Stimulated activated naive CD8-positive, alpha-beta T cell treated with anti-CD3 and anti-CD28 coated beads, Interleukin-15, Interleukin-2, amounts not matched to agents 100 U/mL and 50 U/mL, for 24 hours (primary cell): Measurements from ENCODE around the gene STRN3.
"Not testable (repeated sequence)": the region's sequence is repeated elsewhere in the genome, so short reads cannot be mapped to it uniquely, and the experiment has no call there.

Experiments
- ATAC-seq: fragments of 150-1000 bp; cut with Tn5 transposase; one replicate; pipeline ENCODE4 v1.10.0; 2021
- DNase-seq: peaks from one replicate; pipeline ENCODE4 v3.0.0; 2021

STRN3 gene

DNA sequence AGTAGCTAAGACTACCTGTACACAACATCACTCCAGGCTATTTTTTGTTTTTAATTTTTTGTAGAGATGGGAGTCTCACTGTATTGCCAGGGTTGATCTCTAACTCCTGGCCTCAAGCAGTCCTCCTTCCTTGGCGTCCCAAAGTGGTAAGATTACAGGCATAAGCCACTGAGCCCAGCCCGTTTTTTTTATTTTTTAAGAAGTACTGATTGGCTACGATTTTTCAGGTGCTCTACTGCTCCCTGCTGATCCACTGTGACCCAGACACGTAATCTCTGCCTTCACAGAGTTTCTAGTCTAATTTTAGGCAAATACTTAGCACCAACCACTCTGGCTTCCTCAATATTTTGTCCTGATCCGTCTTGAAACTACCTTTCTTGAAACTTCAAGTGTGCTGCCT lies 4.3 kb upstream of the STRN3 start:
- DNase-seq (no peak), ATAC-seq (no peak)

DNA sequence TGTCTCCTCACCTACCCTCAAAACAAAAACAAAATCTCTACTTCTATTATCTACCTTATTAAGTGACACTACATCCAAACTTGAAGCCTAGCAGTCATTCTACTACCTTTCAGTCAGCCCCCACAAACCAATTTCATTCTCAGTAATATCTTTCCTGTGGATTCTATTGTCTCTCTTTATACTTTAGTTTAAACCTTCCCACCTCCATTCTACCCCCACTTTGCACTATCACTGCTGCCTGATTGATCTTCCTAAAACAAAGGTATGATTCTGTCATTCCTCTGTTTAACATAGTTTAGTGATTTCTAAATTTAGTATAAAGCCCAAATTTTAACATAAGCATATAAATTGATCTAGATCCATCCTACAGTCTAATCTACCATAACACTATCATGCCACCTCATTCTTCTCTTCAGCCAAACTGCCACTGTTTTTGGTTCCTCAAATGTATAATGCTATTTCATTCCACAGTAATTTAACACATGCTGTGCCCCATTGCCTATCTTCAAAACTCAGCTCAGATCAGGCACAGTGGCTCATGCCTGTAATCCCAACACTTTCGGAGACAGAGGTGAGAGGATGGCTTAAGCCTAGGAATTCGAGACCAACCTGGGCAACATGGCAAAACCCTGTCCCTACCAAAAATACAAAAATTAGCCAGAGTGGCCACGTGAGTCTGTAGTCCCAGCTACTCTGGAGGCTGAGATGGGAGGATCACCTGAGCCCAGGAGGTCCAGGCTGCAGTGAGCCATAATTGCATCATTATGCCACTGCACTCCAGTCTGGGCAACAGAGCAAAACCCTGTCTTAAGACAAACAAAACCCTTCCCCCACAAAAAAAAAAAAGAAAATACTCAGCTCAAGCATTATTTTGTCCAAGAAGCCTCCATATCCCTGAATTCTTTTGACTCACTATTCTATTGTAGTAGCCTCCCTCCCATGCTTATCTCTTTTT lies 3.1 kb upstream of the STRN3 start:
- DNase-seq (no peak), ATAC-seq (no peak)

DNA sequence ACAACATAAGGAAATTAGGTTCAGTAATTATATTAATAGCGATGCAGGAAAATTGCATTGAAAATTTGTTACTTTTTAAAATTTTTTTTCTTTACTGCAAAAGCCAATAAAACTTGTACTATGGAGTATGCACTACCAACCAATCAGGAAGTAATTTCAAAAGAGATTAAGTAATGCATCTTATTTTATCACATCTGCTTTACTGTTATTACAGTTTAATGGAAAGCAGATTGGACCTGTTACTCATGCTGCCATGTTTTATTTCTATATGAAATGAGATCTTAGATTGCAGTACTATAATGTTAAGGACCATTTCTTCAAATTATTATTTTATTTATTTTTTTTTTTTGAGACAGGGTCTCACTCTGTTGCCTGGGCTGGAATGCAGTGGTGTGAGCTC lies 1.7 kb upstream of the STRN3 start:
- DNase-seq, result no peak

DNA sequence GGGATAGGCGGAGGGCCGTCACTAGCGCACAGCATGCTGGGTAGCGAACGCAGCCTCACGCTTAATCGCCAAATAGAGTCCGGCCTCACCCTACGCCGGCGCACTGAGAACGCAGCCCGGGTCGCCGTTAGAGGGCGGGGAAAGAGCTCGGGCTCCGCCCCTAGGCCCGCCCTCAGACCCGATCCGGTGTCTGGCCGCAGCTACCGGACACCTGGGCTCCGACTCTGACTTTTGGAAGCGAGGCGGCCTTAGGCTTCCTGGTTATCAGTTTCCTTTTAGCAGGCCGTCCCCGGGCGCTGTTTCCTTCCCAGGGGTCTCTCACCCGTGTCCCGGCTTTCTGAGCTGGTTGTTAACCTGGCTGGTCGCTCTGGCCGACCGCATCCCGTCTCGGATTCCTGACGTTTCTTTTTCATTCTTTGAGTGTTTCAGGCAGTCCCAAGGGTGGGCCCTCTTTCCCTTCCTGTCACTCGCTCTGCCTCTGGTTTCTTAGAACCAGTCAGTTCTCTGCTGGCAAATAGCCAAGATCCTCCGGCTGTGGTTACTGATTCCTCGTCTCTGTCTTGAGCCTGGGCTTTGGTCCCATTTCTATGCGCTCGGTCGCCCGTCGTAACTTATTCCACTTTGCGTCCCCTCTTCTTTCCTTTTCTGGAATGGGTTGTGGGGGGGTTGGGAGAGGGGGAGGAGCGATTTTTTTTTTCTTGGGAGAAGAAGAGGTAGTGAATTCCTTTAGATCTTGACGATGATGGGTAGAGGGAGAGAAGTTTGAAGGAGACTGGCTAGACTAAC lies 464 bp upstream of the STRN3 start:
- peak; percentile 98 for ATAC-seq

More for the DNA sequence above, 1.7 kb upstream of the STRN3 start:
- no peak for ATAC-seq

DNA sequence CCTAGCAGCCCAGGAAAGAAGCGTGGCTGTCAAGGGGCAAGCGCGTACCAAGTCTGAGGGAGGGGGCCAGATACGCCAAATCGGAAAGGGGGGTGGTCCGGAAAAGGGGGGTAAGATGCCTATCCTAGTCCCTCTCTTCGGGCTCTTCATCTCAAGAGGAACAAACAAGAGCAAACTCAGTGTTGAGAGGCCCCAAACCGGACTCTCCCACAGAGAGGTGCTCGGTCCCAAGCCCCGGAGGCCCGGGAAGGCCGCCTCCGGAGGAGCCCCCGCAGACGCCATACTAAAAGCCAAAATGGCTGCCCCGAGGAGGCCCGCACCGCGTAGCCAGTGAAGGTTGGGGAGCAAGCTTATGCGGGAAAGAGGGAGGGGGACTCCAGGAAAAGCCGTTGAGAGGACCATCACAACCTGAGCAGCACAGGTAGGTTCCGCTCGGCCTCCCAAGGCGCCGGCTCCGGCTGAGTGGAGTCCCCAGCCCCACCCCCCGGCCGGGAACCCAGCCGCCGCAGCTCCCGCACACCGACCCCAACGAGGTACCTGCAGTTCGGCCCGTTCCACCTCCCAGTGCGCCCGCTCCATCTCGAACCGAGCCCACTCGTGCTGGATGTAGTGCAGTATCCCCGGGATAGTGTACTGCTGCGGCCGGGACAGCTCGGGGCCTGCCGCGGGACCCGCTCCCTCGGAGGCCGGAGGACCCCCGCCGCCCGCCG lies 657 bp downstream of the STRN3 start, which contains the start of gene AP4S1:
Gene AP4S1, plus strand, starts transcription at position 283 of the 710 bp plus-strand sequence. CDS start 40,548 bp downstream, outside the sequence.
- ATAC-seq (peak; percentile 39), DNase-seq (peak; percentile 62)

More for the DNA sequence above, 464 bp upstream of the STRN3 start:
- DNase-seq, result peak; percentile 92

DNA sequence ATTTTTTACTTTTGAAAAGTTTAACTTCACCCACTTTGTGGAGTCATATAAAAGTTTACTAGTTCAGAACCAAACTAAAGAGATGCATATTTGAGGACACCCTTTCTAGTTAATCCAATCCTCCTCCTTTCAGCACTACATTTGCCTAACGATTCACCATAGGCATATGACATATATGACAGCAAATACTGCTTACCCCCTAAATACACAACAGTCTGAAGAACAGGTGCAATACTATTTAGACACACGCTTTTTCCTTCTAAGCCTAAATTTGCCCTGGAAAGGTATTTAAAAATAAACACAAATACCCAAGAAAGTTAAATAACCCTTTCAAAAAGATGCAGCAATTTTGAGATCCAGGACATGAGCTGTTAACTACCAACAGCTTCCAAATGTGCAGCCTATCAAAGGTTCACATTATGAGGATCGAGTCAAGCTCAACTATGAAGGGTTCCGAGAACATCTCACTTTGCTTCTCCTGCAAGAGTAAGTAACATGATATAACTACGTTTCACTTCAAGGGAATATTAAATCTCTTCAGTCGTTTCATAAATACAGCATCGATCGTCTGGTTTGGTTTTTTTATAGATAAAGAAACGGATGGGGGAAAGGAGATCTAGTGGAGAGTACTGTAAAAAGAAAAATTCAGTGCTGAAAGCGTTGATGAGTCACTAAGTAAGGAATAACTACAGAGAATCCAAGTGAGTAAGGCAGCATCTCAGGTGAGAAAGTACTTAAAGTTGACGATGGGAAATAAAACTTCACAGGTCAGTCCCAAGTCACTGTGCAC lies 1.4 kb downstream of the STRN3 start:
- ATAC-seq (no peak), DNase-seq (no peak)

DNA sequence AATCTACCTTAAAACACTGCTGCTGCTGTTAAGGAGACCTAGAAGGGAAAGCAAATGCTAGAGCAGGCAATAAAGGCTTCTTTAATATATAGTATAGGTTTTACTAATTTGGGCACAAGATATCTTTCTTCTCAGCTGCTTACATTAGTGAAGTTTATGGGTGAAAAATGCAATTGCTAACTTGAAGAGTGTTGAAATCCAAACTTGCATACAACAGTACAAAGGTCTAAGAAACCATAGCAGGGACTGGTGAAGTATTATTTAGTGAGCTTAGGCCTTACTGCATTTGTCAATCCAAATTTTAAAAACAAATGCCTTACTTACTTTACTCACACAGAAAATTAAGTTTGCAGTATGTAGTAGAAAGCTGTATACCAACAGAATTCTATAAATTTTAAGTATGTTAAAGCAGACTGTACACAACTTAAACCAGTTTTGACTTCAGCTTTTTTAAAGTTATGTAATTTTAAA lies 2.1 kb downstream of the STRN3 start:
- ATAC-seq (no peak), DNase-seq (no peak)

DNA sequence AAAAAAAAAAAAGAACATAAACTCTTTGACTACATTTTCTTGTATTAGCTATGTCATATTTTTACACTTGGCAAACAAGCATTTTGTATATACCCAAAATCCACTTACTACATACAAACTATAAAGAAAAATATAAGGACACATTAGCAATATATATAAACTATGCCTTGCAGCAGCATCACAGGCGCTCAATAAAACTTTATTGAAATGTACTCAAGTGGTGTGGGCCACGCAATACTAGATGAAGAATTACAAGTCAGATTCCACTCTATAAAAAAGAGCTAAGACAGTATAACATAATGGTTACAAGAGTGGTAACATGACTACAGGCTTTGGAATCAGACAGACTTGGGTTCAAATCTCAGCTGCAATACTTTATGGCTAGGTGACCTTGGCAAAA lies 3.8 kb downstream of the STRN3 start:
- ATAC-seq (no peak), DNase-seq (no peak)

DNA sequence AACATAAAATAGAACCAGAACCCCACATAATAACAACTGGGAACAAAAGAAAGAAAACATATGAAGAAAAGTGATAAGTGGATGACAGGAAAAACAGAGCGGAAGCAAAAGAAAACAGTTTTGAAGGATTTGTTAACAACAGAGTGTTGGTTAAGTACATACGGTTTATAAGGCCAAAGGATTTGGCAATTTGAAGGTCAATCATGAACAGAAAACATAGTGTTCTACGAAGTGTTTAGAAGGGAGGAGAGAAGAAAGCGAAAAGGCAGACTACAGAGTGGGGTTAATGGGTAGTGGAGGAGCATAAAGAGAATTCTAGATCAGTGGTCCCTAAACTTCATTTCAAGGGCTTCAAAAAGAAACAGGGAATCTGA lies 4.6 kb downstream of the STRN3 start:
- ATAC-seq (no peak), DNase-seq (no peak)

DNA sequence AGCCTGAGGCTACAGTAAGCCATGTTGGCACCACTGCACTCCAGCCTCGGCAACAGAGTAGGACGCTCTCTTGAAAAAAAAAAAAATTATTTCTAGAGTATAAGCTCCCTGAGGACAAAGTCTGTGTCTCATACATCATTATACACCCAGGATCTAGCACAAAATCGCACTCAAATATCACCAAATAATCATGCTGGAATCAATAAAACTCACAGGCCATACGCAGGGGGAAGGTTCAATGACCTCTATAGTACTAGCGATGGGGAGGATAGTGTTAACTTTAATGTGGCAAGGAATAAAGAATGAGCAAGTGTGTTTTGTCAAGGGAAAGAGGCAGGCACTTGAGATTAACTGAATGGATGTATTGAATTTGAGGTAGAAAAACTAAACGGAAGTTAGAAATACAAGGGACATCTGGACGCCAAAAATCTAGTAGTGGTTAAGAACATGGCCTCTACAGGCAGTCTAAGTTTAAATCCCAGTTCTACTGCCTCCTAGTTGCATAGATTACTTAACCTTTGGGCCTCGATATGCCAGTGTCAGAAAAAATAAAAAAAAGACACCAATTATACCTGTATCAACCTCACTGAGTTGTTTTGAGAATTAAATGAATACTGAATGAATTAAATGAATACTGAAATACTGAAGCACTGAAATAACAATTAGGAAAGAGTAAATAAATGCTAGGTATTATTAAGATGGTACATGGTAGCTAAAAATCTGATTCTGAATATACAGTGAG lies 5.2 kb downstream of the STRN3 start:
- no peak for DNase-seq

DNA sequence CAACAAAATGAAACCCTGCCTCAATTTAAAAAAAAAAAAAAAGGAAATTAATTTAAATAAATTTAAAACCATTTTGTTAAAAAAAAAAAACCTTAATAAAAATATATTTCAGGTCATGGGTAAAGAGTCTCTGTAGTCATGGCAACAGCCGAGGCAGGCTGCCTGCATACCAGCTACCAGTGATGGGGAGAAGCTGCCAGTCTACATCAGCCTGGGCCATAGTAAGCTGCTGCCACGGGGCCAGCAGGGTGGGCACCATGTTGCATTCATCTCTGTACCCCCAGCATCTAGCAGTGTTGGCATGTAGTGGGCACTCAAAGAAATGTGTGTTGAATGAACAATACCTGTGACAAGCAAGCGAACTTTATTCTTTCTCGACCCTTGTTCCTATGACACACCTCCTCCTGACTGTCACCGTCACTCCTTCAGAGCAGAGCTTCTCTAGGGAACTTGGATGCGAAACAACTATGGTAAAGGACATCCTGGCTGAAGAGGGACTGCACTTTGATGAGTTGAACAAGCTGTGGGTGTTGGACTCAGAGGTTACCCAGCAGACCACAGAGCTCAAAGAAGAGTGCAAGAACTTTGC lies 8.0 kb downstream of the STRN3 start:
- ATAC-seq (no peak), DNase-seq (no peak)

More for the DNA sequence above, 5.2 kb downstream of the STRN3 start:
- ATAC-seq, result no peak

DNA sequence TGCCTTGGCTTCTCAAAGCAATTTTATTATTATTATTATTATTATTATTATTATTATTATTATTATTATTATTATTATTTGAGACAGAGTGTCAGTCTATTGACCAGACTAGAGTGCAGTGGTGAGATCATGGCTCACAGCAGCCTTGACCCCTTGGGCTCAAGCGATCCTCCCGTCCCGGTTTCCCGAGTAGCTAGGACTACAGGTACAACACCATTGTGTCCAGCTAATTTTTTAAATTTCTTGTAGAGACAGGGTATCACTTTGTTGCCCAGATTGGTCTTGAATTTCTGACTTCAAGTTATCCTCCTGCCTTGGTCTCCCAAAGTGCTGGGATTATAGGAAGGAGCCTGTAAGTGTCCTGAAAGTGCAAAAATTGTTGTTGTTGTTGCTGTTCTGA lies 12.3 kb downstream of the STRN3 start:
- DNase-seq, result no peak
- ATAC-seq, result no peak

DNA sequence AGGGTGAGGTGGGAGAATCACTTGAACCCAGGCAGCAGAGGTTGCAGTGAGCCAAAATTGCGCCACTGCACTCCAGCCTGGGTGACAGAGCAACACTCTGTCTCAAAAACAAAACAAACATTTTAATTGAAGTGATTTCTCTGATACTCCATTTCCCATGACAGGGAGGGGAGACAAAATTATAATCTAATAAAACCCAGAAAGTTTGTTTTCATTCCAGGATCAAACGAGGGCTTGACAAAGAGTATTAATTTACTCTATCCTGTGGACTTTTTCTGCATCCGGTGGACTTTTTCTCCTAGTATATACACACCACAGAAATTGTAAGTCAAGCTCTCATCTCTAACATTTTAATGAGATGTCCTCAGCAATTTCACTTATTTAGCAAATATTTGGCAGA lies 15.2 kb downstream of the STRN3 start:
- no peak for DNase-seq
- ATAC-seq, result no peak

DNA sequence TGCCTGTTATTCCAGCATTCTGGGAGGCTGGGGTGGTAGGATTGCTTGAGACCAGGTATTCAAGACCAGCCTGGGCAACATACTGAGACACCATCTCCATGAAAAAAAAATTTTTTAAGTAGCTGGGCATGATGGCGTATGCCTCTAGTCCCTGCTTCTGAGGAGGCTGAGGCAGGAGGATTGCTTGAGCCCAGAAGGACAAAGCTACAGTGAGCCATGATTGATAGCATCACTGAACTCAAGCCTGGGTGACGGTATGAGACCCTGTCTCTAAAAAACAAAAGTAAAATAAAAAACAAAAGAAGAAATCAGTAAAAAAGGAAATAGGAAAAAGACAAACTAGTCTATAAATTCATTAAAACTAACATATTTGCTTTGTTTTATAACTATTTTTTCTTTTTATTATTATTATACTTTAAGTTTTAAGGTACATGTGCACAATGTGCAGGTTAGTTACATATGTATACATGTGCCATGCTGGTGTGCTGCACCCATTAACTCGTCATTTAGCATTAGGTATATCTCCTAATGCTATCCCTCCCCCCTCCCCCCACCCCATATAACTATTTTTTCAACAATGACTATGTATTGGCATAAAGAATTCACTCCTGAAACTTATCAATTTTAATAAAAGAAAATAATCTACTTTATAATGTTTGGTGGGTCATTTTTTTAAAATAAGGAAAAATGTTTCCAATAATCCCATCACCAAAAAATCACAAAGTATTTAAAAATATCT lies 16.2 kb downstream of the STRN3 start:
- no peak for DNase-seq
- no peak for ATAC-seq

DNA sequence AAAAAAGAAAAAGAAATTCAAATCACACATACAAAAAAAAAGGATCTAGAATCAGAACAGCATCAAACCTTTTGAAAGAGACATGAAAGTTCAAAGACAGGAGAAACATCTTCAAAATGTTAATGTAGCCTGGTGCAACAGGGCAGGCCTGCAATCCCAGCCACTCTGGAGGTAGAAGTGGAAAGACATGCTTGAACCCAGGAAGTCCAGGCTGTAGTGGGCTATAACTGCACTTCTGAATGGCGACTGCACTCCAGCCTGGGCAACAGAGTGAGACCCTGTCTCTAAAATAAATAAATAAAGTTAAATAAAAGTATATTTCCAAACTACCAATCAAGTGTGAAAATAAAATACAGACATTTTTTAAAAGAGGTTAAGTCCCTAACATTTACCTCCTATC lies 19.5 kb downstream of the STRN3 start:
- ATAC-seq, result no peak

DNA sequence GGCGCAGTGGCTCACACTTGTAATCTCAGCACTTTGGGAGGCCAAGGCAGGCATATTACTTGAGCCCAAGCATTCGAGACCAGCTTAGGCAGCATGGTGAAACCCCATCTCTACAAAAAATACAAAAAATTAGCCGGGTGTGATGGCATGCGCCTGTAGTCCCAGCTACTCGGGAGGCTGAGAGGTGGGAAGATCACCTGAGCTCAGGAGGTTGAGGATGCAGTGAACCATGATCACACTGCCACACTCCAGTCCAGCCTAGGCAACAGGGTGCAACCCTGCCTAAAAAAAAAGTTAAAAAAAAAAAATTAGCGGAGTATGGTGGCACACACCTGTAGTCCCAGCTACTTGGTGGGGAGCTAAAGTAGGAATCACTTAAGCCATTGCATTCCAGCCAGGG lies 22.2 kb downstream of the STRN3 start:
- DNase-seq, ATAC-seq: not testable (repeated sequence)

More for the DNA sequence above, 19.5 kb downstream of the STRN3 start:
- no peak for DNase-seq

DNA sequence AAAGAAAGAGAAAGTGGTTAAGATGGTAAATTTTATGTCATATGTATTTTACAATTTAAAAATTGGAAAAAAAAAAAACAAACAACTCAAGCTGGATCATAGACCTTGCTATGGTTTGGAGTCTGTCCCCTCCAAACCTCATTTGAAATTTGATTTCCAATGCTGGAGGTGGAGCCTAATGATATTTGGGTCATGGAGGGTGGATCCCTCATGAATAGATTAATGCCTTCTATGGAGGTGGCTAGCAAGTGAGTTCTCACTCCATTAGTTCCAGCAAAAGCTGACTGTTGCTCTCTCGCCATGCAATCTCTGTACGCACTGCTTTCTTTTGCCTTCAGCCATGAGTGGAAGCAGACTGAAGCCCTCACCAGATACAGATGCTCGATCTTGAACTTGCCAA lies 22.9 kb downstream of the STRN3 start:
- DNase-seq, result no peak
- ATAC-seq, result no peak

DNA sequence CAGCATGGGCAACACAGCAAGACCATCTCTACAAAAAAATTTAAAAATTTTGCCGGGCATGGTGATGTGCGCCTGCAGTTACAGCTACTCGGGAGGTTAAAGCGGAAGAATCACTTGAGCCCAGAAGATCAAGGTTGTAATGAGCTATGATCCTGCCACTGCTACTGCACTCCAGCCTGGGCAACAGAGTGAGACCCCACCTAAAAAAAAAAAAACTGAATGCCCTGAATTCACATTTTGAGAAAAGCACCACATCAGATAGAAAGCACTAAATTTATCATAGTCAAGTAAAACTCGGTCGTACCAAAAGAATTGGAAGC lies 24.9 kb downstream of the STRN3 start:
- DNase-seq, result no peak

DNA sequence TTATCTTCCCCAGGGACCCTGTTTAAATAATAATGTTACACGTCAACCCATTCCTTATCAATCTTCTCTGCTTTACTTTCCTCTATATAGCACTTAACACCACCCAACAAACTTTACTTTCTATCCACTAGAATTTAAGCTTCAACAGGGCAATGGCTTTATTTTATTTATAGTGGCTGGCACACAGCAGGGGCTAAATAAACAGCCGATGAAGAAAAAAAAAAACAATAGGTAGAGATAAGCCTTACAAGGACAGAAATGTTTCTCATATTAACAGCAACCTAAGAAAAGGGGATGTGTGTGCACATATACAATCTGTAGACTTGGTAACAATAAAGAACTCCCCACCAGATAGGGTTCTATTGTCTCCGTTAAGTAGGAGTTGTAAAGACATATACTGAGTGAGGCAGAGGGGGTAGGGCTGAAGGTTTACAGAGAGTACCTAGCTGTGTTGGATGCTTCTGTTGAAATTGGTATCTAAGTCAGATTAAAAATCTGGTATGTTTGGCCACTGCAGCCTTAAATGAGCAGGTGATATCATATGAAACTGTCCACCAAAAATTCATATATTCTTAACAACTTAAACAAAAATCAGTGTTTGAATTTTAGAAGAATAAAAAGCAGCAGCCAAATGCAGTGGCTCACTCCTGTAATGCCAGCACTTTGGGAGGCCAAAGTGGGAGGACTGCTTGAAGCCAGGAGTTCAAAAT lies 25.4 kb downstream of the STRN3 start:
- ATAC-seq (no peak), DNase-seq (no peak)

More for the DNA sequence above, 24.9 kb downstream of the STRN3 start:
- no peak for ATAC-seq
